Fibroblast of skin of right quadriceps (primary cell): ENCODE measurements around the gene GRM1.

ENCODE experiments used
- DNase-seq: peaks from one replicate; pipeline ENCODE4 v3.0.0-alpha.2; 2013

Gene GRM1

DNA sequence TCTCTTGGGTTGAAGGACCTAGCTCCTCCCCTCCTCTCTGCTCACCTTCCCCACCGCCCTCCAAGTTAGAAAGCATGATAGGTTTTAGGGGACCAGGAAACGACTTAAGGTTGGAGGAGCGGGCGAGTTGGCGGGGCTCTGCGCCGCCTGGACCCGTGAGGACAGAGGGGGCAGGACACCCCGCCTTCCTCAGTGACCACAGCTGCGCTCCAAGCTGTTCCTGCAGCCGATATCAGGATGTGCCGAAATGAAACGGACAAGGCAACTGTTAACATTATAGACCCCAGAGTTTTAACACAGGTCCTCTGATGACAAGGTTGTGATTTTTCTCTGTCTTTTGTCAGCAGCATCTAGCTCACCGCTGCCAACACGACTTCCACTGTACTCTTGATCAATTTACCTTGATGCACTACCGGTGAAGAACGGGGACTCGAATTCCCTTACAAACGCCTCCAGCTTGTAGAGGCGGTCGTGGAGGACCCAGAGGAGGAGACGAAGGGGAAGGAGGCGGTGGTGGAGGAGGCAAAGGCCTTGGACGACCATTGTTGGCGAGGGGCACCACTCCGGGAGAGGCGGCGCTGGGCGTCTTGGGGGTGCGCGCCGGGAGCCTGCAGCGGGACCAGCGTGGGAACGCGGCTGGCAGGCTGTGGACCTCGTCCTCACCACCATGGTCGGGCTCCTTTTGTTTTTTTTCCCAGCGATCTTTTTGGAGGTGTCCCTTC is at the start of gene GRM1:
TSS of gene GRM1 (plus strand) at position 212 of the 722 bp plus-strand sequence. CDS start at position 668, 456 bp downstream.
- DNase-seq: no peak

DNA sequence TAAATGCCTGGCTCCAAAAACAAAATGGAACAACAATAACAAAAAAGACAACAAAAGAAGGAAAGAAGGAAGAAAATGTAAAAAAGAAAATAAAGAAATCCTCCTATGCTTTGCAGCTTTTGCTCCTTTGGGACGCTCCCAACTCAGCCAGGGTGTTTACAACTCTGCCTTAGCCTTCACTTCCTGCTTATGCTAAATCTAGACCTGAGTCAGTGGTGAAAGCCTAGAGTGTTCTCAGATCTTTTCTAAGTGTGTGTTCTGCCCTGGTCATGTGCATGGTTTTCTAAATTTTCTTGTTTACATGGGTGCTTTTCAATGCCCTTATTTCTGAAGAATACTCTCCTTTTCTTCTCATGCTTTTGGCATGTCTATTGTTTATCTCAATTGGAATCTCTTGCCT is 19.5 kb upstream of the GRM1 start:
- no peak for DNase-seq

DNA sequence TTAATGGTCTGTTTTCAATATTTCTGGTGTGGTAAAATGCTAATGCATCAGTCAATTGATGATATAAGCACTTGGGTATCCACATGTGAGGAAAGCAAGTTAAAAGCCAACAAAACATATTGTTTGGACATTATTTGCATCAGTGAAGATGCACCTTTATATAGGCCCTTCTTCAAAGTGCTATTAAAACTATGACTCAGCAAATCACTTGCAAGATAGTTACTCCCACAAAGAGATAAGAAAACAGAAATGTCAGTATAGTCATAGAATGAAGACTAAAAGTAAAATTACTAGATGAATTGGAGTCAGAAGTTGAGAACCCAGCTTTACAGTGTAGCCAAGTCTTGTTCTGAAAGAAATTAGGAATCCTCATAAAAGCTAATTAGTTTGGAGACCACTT is 14.6 kb upstream of the GRM1 start:
- no peak for DNase-seq

DNA sequence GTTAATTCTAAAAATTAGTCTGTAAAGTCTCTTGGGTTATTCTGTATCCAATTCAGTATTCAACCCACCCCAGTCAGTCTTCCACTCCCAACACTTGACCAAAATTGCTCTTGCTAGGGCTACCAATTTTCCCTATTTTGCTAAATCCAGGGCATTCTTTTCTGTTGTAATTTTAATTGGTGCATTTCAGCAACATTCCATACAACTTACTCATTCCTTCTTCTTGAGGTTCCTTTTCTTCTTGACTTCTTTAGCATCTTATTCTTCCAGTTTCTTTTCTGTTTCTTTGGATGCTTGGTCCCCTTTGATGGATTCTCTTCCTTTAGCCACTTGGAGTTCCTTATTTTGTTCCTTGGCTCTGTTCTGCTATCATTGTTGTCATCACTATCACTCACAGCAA is 11.2 kb upstream of the GRM1 start:
- no peak for DNase-seq

DNA sequence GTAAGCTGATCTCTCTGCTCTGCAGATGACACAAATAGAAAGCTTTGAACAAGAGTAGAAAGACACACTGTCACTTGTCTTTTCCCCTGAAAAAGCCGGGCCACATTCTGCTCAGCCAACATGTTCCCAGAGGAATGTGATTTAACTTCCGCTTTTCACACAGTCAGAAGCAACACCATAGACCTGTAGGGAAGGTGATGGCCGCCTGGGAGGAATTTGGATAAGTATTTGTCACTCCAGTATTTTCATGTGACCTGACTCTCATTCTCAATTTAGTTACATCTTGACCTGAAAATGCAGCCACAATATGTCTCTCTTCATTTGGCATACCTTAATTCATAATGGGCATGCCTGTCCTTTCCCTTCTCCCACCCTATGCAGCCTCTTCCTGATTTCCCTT is 2.0 kb upstream of the GRM1 start:
- no peak for DNase-seq

DNA sequence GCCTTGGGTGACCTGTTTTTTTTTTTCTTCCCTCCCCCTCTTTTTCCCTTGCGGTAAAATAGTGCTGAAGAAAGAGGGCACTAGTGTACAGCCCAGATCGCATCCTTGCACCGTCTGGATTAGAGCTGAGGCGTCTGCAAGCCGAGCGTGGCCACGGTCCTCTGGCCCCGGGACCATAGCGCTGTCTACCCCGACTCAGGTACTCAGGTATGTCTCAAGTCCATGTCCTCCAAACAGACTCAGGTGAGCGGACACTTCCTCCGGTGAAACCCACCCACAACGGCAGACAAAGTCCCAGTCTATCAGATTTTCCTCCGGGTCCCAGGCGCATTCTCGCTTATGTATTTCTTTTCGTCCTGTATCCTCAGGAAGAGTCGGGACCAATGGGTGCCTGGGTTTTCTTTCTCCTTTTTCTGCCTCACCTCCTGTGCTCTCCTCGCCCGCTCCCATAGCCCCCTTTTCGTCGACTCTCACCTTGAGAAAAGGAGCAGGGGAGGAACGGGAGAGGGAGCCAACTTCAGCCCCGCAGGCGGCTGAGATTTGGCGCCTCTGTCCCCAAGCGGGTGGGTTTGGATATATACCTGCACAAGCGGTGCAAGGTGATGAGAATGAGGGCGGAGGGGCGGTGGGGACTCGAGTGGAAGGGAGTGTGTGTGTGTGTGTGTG is 1.1 kb upstream of the GRM1 start:
- DNase-seq: no peak

DNA sequence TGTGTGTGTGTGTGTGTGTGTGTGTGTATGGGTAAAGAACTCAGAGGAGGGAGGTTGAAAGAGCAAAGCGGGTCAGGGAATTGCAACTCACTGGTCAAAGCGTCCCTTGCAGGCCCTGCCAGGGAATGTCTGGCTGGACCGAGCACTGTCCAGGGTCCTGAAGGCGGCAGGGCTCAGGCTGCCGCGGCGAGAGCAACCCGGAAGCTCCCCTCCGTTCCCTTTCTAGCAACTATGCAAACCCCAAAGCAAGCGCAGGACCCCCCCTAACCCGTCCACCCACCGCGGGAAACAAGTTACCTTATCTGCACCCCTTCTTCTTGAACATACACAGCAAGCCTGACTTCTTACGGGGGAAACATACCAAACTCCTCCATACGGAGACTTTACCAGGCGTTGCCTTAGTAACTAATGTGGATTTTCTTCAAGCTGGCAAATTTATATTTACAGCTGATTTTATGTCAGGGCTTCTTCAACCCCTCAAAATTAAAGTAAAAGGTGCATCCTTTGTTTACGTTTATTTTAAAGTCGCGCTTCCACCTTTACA is 538 bp upstream of the GRM1 start:
- DNase-seq: peak; percentile 35

DNA sequence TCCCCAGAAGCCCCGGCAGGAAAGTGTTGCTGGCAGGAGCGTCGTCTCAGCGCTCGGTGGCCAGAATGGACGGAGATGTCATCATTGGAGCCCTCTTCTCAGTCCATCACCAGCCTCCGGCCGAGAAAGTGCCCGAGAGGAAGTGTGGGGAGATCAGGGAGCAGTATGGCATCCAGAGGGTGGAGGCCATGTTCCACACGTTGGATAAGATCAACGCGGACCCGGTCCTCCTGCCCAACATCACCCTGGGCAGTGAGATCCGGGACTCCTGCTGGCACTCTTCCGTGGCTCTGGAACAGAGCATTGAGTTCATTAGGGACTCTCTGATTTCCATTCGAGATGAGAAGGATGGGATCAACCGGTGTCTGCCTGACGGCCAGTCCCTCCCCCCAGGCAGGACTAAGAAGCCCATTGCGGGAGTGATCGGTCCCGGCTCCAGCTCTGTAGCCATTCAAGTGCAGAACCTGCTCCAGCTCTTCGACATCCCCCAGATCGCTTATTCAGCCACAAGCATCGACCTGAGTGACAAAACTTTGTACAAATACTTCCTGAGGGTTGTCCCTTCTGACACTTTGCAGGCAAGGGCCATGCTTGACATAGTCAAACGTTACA is 817 bp downstream of the GRM1 start:
- DNase-seq: no peak

DNA sequence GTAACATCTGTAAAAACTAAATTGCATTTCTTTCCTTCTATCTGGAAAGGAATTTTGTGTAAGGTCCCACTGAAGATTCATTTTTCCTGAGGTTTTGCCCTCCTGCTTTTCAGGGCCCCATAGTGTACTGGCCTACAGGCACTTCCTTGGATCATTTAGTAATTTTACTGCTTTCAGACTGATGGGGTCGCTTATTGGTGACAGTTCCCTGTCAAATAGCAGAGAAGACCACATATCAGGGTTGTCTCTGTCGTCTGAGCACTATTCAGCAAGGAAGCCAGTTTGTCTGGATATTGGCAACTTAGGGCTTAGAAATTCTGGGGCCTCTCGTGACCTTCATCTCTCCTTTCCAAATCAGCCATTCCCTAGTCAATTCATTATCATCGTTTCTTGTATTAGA is 3.5 kb downstream of the GRM1 start:
- no peak for DNase-seq

DNA sequence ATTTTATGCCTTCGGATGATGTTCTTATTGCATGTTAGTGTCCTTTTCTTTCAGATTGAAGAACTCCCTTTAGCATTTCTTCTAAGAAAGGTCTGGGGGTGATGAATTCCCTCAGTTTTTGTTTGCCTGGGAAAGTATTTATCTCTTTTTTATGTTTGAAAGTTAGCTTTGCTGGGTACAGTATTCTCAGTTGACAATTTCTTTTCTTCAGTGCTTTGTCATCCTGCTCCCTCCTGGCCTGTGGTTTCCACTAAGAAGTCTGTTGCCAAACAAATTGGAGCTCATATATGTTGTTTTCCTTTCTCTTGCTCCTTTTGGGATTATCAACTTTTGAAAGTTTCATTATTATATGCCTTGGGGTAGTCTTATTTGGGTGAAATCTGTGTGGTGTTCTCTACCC is 11.5 kb downstream of the GRM1 start:
- DNase-seq: no peak

DNA sequence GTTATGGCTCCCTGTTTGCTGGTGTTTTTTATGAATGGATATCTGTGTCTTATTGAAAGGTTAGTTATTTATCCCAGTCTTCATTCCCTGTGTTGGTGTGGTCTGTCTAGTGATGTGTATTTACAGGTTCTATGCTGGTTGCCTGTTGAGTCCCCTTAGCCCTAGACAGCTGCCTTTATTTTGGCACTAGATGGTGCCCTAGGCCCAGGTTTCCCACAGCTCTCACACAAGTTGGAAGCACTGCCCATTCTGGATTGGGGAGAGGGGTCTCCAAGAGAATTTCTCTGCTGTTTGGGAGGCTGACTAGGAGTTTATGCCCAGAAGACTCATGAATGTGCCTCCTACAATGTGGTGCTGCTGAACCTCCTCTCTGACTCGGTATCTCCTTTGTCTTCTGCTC is 12.4 kb downstream of the GRM1 start:
- DNase-seq: no peak

DNA sequence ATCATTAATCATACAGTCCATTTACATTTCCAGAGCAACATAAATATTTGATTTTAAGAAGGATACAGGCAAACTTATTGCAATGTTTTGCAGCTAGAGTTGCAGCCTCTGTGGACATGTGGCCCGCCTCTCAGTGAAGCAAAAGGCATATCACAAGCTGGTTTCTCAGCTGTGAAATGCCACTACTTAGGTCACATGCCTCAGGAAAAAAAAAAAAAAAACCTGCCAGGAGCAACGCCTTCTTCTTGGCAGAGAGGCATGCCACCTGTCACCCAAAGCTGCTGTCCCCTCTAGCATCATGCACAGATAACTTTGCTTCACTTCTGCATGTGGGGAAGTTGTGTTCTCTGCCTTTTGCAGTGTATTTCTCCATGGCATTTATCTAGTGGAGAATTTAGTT is 18.5 kb downstream of the GRM1 start:
- no peak for DNase-seq

DNA sequence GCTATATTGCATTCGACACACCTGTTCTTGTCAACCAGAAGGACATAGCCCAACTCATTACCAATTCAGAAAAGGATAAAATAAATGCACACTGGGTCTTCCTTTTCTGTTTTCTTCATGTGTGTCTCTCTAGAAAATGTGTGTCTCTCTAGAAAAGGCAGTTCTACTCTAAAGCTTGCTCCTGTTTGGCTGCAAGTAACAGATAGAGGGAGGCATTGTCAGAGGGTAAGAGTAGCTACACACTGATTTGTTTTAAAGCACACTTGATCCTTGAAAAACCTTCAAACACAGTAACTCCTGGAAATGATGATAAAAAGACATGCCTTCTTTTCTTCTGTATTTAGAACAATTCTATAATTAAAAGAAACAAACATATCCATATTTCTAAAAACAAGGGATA is 21.3 kb downstream of the GRM1 start:
- DNase-seq: no peak

DNA sequence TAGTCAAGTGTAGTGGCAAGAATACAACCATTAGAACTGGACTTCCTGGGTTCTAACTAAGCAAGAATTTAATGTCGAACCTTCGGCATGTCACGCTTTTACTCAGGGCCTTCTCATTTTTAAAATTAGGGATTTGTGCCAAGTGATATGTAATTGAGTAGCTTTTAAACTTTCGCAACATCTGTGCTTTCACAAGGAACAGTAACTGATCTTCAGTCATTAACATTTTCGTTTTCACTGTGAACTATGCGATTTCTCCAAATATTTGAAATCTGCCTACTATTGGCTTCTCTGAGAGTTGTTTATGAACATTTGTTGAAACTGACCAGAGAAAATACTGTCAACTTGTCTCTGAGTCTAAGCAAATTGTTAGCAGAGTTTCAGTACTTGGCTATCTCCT is 27.6 kb downstream of the GRM1 start:
- DNase-seq: no peak

DNA sequence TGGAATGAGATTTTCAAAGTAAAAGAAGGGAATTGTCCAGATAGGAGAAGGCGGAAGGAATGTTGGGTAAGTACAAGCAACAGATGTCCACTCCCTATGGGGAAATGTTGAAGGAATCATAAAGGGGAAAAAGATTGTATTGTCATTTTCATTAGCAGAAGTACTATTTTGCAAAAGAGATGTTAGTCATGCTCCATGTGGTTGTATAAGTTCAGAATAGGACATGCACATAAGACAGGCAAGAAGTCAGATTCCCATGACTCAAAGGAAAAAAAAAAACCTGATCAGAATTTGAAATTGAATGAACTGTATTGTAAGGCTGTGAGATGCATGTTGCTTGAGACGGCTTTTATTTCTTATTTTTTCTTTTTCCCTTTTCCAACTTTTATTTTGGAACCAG is 36.8 kb downstream of the GRM1 start:
- no peak for DNase-seq

DNA sequence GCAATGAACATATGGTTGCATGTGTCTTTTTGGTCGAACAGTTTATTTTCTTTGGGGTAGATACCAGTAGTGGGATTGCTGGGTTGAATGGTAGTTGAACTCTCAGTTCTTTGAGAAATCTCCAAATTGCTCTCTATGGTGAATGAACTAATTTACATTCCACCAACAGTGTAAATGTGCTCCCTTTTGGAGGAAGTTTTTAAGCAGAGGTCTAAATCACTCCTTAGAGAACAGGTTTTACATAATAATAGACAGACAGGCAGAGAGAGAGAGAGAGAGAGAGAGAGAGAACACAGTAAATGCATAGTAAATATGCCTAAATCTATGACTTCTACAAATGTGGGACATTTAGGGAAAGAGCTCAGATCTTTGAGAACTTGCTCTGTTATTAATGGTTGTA is 37.6 kb downstream of the GRM1 start:
- DNase-seq: no peak

DNA sequence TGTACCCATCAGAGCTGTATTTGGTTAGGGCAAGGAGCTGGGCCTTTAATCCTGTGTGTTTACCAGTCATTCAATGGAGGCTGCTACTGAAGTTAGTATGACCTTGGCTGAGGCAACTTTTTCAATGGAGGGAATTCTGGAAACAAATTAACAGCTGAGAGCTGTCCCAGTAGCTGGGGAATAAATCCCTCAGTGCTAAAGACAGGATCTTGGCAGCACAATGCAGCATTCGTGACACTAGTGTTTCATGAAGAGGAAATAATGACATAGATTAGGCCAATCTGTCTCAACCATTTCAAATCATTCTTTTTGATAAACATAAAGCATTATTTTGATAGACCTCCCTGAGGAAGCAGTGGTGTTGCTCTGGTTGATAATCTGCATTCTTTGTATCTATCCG is 42.9 kb downstream of the GRM1 start:
- DNase-seq: no peak

DNA sequence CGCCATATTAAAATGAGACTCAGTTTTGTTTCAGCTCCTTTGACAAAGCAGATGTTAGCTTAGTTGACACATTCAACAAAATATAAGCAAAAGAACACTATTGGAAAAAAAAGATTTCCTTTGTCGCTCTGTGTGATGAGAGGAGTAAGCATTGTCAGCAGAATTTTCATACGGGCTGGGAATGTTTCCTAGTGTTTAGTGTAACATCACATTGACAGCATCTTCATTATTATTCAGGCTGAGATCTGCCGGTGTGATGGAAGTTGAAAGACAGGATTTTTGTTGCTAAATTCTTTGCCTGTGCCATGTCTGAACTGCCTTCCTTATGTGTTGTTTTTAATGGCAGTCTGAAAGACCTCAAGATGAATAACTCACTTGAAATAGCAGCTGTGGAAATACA is 49.1 kb downstream of the GRM1 start:
- DNase-seq: no peak

DNA sequence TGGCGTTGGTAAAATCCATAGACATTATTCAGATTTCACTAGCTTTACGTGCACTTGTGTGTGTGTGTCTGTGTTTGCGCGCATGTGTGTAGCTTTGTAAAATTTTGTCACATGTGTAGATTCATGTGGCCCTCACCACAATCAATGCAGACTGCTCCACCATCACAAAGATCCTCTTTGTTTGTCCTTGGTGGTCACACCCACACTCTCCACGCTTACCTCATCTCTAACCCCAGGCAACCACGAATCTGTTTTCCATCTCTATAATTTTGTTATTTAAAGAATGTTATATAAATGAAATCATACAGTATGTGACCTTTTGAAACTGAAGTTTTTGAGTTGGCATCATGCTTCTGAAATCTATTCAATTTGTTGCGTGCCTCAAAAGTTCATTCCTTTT is 58.5 kb downstream of the GRM1 start:
- DNase-seq: no peak

DNA sequence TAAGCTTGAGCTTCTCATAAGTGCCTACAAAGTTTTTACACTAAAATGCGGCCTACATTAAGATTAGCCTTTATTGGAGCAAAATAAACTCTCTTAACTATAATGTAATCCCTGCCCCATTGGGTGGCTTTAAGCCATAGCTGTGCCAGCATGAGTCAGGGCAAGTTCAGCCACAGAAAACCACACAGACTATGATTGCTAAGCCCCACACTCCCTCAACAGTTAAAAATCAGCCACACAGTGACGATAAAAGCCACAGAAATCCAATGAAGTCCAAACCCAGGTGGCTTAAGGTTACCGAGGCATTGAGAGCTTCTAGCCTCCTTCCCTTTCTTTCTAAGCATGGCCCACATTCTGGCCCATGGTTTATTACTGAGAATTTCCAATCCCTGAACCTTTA is 61.6 kb downstream of the GRM1 start:
- DNase-seq: no peak

DNA sequence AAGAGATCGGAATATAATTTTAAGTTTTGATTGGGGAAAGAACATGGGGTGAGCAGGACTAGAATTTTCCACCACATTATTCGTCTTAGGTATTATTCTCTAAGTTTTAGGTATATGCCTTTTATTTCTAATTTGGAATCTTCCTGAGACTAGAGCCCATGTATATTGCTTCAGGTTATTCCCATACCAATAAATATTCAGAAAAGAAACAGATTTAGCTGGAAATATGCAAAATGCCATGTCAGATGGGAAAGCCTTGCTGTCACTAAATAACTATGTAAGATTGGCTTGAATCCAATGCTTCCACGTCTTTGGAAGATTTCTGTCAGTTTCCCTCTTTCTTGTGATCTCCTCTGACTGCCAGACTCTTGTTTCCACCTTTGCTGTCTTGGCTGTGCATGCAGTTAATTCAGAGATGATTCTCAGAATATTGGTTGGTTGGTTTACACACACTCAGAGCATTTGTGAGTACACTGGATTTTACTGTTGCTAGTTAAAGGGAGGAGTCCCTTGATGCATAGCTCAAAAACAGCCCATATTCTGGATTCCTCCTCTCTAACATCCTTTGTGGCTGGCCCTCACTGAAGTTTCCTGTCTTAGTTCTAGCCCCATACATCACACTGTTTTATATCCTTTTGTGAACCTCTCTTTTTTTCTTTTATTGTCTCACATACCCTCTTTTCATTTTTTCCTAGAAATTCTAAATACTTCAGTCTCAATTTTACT is 64.3 kb downstream of the GRM1 start:
- DNase-seq: no peak

DNA sequence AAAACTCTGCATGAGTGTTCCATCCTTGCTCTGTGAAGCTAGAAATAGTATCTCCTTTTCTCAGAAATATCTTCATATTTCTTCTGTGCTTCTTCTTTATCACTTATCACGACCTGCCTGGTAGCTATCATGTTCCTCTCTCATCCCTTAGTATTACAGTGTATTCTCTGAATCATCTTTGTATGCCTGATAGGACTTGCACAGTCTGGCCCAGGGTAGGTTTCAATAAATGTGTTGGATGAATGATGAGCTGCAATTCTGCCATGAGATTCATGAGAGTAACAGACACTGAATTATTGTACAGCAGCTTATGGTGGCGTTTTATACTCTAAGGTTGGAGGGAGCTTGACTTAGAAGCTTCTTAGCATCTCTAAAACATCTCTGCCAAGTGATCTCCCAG is 66.6 kb downstream of the GRM1 start:
- DNase-seq: no peak

DNA sequence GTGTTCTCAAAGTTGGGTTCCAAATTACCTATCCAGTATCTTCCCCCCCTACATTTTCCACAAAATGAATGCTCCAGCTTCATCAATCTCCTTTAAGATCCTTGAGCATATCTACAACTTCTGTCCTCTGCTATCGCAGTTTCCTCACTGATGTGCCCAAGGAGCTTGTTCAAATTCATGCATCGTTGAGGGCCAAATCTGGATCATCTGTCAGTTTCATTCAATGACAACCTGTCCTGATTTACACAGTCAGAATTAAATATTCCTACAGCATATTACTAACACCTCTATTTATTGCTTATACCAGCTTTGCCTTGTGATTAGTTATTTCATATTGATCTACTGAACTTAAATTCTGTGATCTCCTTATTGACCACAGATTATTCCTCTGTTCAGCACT is 68.7 kb downstream of the GRM1 start:
- no peak for DNase-seq

DNA sequence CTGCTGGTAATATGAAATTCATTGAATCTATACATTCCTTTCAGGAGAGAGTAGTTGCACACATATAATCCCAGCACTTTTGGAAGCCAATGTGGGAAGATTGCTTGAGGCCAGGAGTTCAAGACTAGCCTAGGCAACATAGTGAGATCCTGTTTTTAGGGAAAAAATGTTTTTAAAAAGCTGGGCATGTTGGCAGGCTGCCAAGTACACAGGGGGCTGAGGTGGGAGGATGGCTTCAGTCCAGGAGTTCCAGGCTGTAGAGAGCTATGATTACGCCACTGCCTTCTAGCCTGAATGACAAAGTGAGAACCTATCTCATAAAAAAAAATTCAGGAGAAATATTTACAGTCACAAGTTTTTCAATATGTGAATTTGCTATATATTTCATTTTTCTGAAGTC is 71.9 kb downstream of the GRM1 start:
- DNase-seq: no peak
